NOMO-1 treated with DMSO at 0.1 percent for 48 hours (cell line): ENCODE data around the gene LGALS12.
"Not testable (repeated sequence)": the region's sequence is repeated elsewhere in the genome, so short reads cannot be mapped to it uniquely, and the experiment has no call there.

Experiments
- DNase-seq: peaks from one replicate; lab custom pipeline; 2025; ENCODE audit not compliant: unreplicated experiment; lab: John Stamatoyannopoulos, UW

Gene LGALS12

DNA sequence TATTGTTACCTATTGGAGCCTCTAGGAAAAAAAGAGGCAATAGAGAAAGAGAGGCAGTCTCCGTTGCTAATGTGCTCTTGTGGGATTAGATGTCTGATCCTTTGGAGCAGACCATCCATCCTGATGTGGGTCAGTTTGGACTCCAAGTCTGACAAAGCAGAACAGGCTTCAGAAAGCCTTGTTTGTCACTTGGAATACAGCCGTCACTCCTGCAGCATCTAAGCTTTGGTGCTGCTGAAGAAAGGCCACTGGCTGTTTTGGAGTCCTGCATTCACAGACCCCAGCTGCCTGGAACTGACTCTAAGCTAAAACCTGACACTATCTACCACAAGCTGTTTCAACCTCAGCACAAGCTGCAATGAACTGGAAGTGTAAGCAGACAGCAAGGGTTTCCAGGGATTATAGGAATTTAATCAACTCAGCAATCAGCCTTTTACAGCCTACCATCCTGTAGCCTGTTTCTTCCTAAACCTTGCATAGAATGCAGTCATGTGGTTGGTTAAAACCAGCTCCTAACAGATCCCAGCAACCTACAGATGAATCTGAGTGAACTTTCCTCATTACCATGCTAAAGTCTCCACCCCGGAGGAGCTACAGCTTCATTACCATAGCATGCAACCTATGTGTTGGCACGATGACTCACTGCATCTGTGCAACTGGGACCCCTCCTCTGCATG lies 27.1 kb downstream of the LGALS12 start:
- no peak for DNase-seq

DNA sequence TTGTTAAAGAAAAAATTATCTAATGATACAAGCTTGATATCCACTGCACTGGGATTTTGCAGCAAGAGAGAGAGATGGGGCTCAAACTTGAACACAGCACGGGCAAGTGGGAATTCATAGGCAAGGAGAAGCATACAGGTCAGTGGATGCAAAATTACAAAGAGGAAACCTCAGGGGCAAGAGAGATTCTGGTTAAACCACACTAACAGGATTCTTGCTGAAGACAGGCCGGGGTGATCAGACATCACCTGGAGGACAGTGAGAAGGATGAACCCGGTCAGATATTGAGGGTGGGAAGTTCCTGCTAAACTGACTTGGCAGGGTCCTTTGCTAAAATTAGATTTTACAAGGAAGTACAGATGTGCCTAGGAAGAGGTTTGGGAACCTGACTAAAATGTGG lies 28.2 kb downstream of the LGALS12 start:
- DNase-seq: no peak

DNA sequence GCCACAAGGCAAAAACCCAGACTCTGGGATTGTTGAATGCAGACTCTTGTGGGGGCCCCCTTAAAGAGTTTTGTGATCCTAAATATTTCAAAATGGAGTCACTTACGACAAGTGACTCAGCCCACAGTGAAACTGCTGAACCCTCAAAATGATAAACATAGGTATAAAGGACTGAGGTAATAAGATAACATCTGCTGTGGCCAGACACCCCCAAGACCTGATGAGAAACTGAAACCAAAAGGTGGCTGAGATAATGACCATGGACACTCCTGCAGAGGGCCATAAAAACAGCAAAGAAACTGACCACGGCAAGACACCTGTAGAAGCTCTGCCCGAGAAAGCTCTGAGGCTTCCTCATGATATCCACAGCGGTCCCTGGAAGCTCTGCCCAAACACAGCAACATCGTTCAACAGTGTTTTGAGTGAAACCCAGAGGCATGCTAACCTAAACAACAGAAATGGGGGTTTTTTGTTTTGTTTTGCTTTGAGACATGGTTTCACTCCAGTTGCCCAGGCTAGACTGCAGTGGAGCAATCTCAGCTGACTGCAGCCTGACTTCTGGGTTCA lies 29.1 kb downstream of the LGALS12 start:
- DNase-seq: no peak

DNA sequence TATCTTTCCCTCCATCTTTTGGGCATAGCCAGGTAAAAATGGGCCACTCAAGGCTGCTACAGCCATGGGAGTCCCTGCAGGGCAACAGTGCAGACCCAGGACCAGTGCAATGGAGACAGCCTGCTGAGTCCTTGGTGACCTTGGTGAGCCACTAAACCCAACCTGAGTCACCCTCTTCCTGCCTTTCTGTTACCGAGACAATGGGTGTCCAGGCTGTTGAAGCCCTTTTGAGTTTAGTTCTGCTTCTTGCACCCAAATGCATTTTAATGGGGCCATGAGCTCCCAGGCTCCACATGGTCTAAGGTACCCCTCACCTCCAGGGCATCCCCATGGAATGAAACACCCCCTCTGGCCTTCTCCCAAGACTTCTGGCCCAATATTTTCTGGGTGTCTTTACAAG lies 29.9 kb downstream of the LGALS12 start:
- no peak for DNase-seq

DNA sequence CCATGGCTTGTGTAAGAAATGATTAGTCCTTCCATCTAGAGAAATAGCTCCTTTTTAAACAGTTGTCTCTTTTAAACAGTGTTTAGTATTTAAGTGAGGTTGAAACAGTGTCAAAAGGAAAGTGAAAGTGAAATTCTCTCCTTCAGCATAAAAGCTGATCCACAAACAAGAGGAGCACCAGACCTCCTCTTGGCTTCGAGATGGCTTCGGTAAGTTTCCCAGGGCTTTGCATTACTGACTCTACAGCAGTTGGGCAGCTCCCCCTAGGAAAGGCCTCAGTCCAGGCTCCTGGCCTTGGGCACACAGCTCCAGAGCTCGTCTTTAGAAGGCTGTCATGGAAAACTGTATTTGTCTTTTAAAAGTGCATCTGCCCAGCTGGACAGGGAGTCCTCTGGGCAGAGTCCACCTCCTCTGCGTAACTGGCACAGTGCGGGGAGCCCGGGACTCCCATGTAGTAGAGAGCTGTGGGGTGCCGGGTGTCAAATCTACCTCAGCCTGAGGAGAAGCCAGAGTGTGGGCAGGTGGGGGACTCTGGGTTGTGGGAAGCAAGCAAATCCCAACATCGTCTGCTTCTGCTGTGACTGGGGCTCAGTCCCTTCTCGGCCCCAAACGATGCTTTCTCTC lies 30.9 kb downstream of the LGALS12 start, which contains the start of gene PLAAT4:
PLAAT4 (plus strand) TSS at position 140 of the 624 bp plus-strand sequence; CDS start at position 201, 61 bp downstream.
- peak; percentile 44 for DNase-seq

DNA sequence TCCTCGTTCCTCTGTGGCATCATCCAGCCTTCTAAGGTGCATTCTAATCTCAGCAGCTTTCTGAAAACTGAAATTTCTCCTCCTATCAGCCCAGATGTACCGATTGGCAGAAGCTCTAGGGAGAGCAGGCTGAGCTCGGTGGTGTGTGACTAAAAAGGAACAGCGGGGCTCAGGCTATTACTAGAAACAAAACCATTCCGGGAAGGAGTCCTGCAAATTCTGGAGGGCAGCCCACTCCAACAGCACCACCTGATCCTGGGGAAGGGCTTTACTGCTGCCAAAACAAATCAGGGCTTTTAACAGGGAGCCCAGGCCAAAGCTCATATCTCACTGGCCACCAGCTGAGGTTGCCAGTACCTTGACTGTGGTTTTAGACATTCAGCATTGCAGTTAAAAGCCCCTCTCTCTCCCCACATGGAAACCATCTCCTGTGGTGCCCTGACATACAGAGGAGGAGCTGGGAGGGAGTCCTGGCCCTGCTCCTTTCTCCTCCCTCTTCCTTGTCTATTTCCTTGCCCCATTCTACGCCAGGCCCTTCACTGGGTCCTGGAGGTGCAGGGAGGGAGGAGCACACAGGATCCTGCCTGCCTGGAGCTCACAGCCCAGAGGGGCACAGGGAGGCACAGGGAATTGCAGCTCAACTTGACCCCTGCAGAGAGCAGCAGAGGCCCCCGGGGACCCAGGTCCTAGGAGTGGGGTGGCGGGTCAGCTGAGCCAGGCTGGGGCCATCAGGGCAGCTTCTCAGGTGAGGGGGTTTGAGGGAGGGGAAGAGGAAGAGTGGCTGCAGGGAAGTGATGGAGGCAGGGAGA lies 31.6 kb downstream of the LGALS12 start:
- DNase-seq: no peak

- DNase-seq: not testable (repeated sequence)
These were observed 36.6 kb downstream of the LGALS12 start for GRCh38 chr11:63542506-63542905.

- peak; percentile 39 for DNase-seq
These were observed 37.8 kb downstream of the LGALS12 start for GRCh38 chr11:63543711-63544110.

DNA sequence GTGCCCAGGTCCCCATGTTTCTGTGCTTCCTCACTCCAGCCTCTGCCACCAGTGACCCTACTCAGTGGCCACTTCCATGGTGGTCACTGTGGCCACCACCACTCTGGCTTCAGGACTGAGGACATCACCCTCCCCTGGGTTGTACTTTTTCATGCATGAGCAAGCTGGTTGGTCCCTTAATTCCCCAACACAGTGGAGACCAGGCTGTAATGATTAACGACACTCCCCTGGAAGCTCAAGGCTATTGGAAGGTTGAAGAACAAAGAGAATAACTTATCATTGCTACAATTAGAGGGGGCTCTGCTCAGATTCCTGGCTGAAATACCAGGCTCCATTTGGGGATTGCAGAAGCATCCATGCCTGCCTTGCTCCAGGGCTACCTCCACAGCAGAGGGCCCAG lies 41.2 kb downstream of the LGALS12 start:
- DNase-seq: no peak

GRCh38 chr11:63548178-63548577 lies 42.3 kb downstream of the LGALS12 start:
- no peak for DNase-seq

GRCh38 chr11:63549411-63549810 lies 43.5 kb downstream of the LGALS12 start:
- DNase-seq: no peak

DNA sequence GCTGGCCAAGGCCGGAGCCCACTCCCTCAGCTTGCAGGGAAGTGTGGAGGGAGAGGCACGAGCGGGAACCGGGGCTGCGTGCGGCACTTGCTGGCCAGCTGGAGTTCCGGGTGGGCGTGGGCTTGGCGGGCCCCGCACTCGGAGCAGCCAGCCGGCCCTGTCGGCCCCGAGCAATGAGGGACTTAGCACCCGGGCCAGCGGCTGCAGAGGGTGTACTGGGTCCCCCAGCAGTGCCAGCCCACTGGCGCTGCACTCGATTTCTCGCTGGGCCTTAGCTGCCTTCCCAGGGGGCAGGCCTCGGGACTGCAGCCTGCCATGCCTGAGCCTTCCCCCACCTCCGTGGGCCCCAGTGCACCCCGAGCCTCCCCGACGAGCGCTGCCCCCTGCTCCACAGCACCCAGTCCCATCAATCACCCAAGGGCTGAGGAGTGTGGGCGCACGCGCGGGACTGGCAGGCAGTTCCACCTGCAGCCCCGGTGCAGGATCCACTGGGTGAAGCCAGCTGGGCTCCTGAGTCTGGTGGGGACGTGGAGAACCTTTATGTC lies 44.3 kb downstream of the LGALS12 start:
- not testable (repeated sequence) for DNase-seq

GRCh38 chr11:63551091-63551888 lies 45.4 kb downstream of the LGALS12 start:
- no peak for DNase-seq

DNA sequence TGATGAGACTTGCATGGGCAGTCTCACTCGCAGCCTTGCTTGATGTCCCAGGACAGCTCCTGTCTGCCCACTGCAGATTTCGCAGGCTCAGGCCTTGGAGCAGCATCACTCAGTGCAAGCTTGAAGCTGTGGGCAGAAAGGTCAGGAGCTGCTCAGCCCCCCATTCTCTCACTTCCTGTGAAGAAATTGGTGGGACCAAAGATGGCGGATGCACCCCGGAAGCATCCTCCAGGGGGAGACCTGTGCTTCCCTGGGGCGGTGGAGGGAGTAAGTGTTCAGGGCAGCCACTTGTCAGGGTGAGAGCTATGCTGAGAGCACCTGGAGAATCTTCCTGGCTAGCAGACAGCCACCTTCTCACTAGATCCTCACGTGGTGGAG lies 46.0 kb downstream of the LGALS12 start:
- no peak for DNase-seq

DNA sequence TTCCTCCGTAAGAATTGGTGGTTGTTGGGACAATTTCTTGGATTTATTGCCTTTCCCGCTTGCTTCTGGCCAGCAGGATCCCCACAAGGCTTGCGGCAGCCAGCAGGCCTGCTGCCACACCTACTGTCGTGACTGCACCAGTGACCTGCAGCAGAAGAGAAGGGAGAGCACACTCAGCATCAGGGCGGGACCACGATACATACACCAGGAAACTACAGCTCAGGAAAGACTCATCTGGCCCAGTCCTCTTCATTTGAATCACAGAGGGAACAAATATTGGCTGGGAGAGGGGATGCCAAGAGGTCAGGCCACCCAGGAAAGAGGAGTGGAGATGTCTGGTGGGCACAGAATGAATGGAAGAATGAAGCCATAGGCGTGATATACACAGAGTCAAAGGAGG lies 47.0 kb downstream of the LGALS12 start:
- no peak for DNase-seq

GRCh38 chr11:63553759-63554158 lies 47.9 kb downstream of the LGALS12 start:
- peak; percentile 21 for DNase-seq

GRCh38 chr11:63554877-63555223 lies 49.0 kb downstream of the LGALS12 start:
- no peak for DNase-seq

DNA sequence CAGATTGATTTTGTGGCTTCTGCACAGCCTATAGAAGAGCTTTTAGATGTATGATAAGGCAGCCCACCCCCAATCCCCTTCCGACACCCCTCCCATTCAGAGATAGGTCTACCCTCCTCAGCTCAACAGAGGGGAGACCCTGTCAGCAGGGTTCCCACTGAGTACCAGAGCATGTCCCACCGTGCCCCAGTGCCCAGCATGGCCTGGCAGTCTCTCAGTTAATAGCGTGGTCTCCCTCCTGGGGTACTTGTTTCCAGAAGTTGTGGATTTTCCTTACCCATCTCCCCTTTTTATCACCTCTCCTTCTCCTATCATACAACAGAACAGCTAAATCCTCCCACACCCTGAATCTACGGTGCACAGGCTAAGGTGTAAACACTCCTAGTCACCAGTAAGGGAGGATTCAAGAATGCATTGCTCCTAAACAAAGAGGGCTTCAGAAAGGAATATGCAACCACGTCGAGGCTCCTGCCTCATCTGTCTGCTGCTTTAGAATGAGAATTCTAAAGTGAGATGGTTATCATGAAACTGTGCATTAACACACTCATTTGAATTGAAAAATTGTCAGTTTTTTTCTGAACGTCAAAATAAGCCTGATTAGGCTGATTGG lies 50.6 kb downstream of the LGALS12 start:
- DNase-seq: no peak

GRCh38 chr11:63557570-63557969 lies 51.7 kb downstream of the LGALS12 start:
- DNase-seq: no peak

DNA sequence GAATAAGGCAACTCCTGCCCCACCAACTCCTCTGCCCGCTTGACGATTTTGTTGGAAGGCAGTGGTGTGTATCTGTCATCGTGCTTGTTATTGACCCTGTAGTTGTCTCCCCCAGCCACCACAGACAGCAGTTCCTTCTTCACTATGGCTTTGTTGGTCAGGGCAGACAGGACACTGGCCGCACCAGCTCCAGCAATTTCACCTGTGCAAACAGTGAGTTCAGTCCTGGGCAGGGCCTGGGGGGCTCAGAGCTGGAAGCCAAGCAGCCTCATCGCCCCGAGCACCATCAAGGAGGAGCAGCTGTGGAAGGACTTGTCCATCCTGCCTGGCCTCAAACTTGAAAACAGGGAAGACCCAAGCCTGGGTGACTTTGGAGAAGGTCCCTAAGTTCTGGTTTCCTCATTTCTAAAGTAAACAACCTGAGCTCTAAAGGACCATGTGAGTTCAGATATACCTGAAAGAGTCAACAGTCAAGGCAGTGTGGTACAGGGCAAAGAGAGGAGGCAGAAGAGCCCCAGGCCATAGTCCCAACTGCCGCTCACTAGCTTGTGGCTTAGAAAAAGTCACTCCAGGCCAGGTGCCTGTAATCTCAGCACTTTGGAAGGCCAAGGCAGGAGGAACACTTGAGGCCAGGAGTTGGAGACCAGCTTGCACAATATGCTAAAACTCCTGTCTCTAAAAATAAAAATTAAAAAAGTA lies 52.7 kb downstream of the LGALS12 start:
- DNase-seq: no peak
